ENCODE measurements around the gene SMIM22. TPM values are rescaled to one million over a fixed set of nuclear protein-coding genes. Genes with fewer than 3 reads are reported as not detected.
A peak's percentile ranks its signal among the peaks of the same experiment; 100 is the strongest.

The SMIM22 gene
- total RNA-seq, 2 experiments from 2014 or later = not detected

DNA sequence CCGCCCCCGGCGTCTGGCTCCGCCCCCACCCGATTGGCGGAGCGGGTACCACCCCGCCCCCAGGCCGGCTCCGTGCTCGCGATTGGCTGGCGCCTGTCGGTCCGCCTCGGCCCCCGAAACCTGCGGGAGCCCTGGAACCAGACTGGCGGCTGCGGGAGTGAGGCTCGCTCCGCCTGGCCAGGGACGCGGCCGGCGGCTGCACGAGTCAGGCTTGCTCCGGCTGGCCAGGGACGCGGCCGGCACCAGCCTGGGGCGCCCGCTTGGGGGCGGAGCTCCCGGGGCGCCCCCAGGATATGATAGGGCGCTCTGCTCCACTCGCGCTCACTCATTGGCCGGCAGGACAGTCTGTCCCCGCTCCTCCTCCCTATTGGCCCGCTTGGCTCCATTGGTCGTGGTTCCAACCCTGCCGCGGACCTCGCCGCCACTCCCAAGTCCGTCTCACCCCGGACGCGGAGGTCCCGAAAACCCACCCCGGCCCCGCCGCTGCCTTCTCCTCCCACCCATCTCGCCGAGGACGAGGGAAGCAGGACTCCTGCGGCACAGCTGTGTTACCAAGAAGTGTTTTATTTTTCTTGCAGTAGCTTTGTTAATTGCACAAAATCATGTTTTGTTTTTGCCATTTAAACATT is 7.6 kb downstream of the SMIM22 start:
- peak; percentile 97 for ATAC-seq
- TF ChIP-seq, protein P1, sequence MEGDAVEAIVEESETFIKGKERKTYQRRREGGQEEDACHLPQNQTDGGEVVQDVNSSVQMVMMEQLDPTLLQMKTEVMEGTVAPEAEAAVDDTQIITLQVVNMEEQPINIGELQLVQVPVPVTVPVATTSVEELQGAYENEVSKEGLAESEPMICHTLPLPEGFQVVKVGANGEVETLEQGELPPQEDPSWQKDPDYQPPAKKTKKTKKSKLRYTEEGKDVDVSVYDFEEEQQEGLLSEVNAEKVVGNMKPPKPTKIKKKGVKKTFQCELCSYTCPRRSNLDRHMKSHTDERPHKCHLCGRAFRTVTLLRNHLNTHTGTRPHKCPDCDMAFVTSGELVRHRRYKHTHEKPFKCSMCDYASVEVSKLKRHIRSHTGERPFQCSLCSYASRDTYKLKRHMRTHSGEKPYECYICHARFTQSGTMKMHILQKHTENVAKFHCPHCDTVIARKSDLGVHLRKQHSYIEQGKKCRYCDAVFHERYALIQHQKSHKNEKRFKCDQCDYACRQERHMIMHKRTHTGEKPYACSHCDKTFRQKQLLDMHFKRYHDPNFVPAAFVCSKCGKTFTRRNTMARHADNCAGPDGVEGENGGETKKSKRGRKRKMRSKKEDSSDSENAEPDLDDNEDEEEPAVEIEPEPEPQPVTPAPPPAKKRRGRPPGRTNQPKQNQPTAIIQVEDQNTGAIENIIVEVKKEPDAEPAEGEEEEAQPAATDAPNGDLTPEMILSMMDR (IDR thresholded peaks at IDR 0.05) = no peak
- Mint-ChIP-seq H3K27ac (peak overlapping the region; percentile 64), H3K36me3 (ENCODE audit: low read depth) (peaks cover 8% of the 10 kb centered on the region), H3K4me3 (peak overlapping the region; percentile 75), H3K27me3 (no peaks in the 10 kb centered on the region), H3K9me3 (no peaks in the 10 kb centered on the region), H3K4me1 (ENCODE audit: low read depth) (peaks cover 13% of the 10 kb centered on the region)
- DNase-seq = peak; percentile 88
- CTCF ChIA-PET = interaction anchor here (1.0 to 1.3 kb wide), 2 partner anchors 68 to 399 kb away, joined by 3 to 8 read pairs; partner anchors contain the start of genes ANKS3 and DNAAF8
- intact Hi-C loops (cut with micrococcal nuclease) = no loop called here
- POLR2A ChIA-PET = interaction anchor here (1.1 kb wide), 1 partner anchor 65 kb away, joined by 4 read pairs; no protein-coding TSS in a partner anchor

DNA sequence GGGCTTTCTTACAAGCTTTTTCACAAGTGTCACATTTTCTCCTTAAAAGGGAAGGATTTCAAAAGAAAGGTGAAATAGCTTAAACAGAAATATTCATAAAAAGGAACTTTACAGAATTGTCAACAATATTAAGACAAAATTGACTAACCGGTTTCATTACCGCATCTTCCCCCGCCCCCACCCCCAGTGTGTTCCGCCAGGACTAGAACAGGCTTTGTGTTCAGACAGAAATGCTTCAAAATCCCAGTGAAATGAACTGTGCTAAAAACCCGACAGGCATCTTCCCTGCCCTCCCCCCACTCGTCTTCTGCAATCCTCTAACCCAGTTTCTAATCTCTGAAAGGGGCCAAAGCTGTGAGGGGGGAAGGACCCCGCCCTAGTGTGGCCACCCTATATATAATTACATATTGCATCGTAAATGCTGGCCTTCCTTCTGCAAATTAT is 8.3 kb downstream of the SMIM22 start:
- POLR2A ChIA-PET = no interaction called here
- Mint-ChIP-seq H3K9me3 (no peaks in the 10 kb centered on the region), H3K27me3 (no peaks in the 10 kb centered on the region), H3K4me3 (peak overlapping the region; percentile 75), H3K36me3 (ENCODE audit: low read depth) (peaks cover 8% of the 10 kb centered on the region), H3K4me1 (ENCODE audit: low read depth) (peaks cover 13% of the 10 kb centered on the region), H3K27ac (no peak overlapping the region)
- ATAC-seq (no peak), DNase-seq (no peak)
- intact Hi-C loops (cut with micrococcal nuclease) = no loop called here
- CTCF ChIA-PET = interaction anchor here (1.0 to 1.3 kb wide), 2 partner anchors 69 to 399 kb away, joined by 3 to 8 read pairs; partner anchors contain the start of genes ANKS3 and DNAAF8
- TF ChIP-seq, protein P1 (IDR thresholded peaks at IDR 0.05) = no peak

DNA sequence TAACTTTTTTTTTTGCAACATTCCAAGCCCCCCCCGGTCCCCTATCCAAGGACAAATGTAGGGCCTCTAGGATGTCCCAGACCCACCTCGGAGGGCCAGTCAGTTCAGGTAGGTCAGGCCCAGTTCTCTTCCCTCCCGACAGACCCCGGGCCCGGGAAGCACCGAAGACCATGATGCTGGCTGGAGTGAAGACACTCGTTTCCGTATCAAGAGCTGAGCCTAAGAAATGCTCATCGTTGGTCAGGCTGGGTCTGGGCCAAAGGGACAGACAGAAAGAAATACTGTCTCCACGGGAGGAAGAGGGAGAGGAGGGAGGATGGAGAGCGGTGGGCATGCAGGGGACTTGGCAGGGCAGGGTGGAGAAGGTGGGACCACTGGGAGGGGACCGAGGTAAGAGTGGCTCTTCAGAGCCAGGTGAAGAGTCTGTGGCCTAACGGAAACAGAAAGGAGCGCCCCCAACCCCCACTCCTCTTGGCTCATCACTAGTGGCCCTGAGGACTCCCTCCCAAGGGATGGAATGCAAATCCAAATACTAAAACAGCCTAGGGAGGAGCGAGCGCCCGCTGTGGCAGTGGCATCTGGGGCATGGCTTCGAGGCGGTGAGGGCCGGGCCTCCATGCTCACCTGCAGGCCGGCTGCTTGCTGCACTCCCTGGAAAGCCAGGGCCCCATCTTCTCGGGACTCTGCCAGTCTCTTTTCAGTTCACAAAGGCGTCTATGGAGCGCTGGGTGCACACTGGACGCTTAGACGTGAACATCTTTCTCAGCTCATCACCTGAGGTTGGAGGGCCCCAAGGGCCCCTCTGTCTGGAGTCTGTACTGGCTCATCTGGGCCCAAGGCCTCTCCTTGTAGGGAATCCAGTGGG is 9.0 kb downstream of the SMIM22 start:
- ChIA-PET CTCF (interaction anchor here (1.3 kb wide), 1 partner anchor 69 kb away, joined by 8 read pairs; the partner anchor contains the start of genes ANKS3 and DNAAF8), POLR2A (no interaction called here)
- intact Hi-C loops (cut with micrococcal nuclease) = no loop called here
- no peak overlapping the region for H3K27ac Mint-ChIP-seq
- peak overlapping the region; percentile 28 for H3K4me3 Mint-ChIP-seq
- TF ChIP-seq, protein P1 (IDR thresholded peaks at IDR 0.05) = no peak
- no peaks in the 10 kb centered on the region for H3K9me3 Mint-ChIP-seq
- DNase-seq (no peak), ATAC-seq (no peak)
- peaks cover 13% of the 10 kb centered on the region for H3K4me1 Mint-ChIP-seq (ENCODE audit: low read depth)
- peaks cover 11% of the 10 kb centered on the region for H3K36me3 Mint-ChIP-seq (ENCODE audit: low read depth)
- H3K27me3 Mint-ChIP-seq = no peaks in the 10 kb centered on the region

DNA sequence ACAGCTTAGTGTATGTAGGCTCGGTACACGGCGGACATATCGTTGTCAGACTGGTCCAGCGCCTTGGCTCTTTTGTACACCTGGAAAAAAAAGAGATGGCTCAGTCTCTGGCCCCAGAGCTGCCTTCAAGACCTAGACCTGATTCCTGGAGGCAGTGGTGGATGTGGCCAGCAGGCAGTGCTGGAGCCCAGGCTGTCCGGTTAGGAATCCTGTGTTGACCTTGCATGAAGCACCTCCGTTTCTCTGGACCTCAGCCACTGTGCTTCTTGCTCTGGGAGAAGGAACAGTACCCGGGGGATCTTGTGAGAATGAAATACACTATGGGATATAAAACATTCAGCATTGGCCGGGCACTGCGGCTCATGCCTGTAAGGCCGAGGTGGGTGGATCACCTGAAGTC is 10.1 kb downstream of the SMIM22 start:
- Mint-ChIP-seq H3K9me3 (no peaks in the 10 kb centered on the region), H3K4me3 (no peak overlapping the region), H3K27me3 (no peaks in the 10 kb centered on the region), H3K4me1 (ENCODE audit: low read depth) (peaks cover 13% of the 10 kb centered on the region), H3K36me3 (ENCODE audit: low read depth) (peaks cover 11% of the 10 kb centered on the region), H3K27ac (no peak overlapping the region)
- DNase-seq (no peak), ATAC-seq (no peak)
- intact Hi-C loops (cut with micrococcal nuclease) = no loop called here
- TF ChIP-seq, protein P1 (IDR thresholded peaks at IDR 0.05) = no peak
- ChIA-PET CTCF (no interaction called here), POLR2A (no interaction called here)

DNA sequence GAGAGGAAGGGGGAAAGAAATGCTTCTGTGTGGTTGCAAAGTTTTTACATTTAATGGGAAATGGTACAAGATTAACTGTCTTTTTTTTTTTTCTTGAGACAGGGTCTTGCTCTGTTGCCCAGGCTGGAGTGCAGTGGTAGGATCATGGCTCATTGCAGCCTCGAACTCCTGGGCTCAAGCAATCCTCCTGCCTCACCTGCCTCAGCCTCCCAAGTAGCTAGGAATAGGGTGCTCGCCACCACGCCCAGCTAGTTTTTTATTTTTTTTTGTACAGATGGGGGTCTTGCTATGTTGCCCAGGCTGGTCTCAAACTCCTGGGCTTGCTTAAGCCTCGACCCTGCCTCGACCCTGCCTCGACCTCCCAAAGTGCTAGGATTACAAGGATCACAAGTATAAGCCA is 11.1 kb downstream of the SMIM22 start:
- TF ChIP-seq, protein P1 (IDR thresholded peaks at IDR 0.05) = no peak
- intact Hi-C loops (cut with micrococcal nuclease) = no loop called here
- H3K4me3 Mint-ChIP-seq = no peak overlapping the region
- H3K9me3 Mint-ChIP-seq = no peaks in the 10 kb centered on the region
- DNase-seq = no peak
- ATAC-seq = no peak
- peaks cover 14% of the 10 kb centered on the region for H3K36me3 Mint-ChIP-seq (ENCODE audit: low read depth)
- no peak overlapping the region for H3K27ac Mint-ChIP-seq
- ChIA-PET CTCF (no interaction called here), POLR2A (no interaction called here)
- no peaks in the 10 kb centered on the region for H3K27me3 Mint-ChIP-seq
- peaks cover 10% of the 10 kb centered on the region for H3K4me1 Mint-ChIP-seq (ENCODE audit: low read depth)
